A549 treated with GW870086 at 1 μM for 4 hours (cell line): Measurements from ENCODE around the gene F8A3. TPM values are rescaled to one million over a fixed set of nuclear protein-coding genes. Genes with fewer than 3 reads are reported as not detected.

ENCODE experiments used
- total RNA-seq: library from RNA; stranded (reverse); fragments of 200-300 nt; extraction: Qiagen RNA extraction; gene quantifications from 5 replicates; pipeline ENCODE4 v1.2.3, GENCODE V29; 2022; ENCODE audit warnings: low read depth

The F8A3 gene
- total RNA-seq = 0.92 to 1.4 TPM (median 1.0 TPM) in 5 replicates

DNA sequence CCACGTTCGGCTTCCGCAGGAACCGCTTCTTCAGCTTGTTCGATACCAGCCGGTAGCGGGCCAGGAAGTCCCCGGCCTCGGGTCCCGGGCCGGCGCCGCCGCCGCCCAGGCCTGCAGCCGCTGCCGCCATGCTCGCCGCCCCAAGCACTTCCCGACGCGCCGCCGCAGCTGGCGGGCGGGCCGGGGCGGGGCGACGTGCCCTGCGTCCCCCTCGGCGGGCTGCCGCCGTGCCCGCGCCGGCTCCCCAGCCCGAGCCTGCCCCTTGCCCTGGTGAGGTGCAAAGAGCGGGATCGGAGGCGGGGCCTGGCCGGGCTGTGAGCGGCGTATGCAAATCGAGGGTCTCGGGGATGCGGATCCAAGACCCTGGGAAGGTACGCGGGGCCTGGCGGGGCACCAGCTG is at the start of gene F8A3:
Gene F8A3 (minus strand): TSS at position 150 of the 400 bp plus-strand sequence. CDS start 20 bp downstream, at position 130.

Other genes with a start within 250 kb of the F8A3 start
- gene VBP1, start 242.2 kb downstream of the F8A3 start, total RNA-seq = 49.6 to 62.9 TPM (median 52.2 TPM) in 5 replicates
- 0.55 to 0.69 TPM (median 0.60 TPM) in 5 replicates for gene RAB39B, start 194.1 kb downstream of the F8A3 start, total RNA-seq
- 0.06 to 0.24 TPM (median 0.11 TPM) in 3 of 5 replicates, not detected in the others for gene CLIC2, start 124.0 kb downstream of the F8A3 start, total RNA-seq
- gene F8A2, start 76.5 kb downstream of the F8A3 start, total RNA-seq = not detected in 5 replicates
- gene SPRY3, start 154.0 kb upstream of the F8A3 start, total RNA-seq = 0.07 to 0.14 TPM (median 0.13 TPM) in 5 replicates
- gene TMLHE, start 154.3 kb upstream of the F8A3 start, total RNA-seq = 8.0 to 10.9 TPM (median 10.5 TPM) in 5 replicates